HCT116 (cell line): ENCODE data around the gene RXFP1. TPM values are rescaled to one million over a fixed set of nuclear protein-coding genes. Genes with fewer than 3 reads are reported as not detected.

Experiments
- ATAC-seq: fragments of 200-7000 bp; cut with Tn5 transposase; 2 replicates; pipeline ENCODE4 v1.9.1; 2020; ENCODE audit warnings: mild to moderate bottlenecking, moderate library complexity
- BruUV-seq: library from RNA; stranded (reverse); fragments of 400-500 nt; replicated peaks from 2 replicates; lab custom pipeline; 2021; lab: Mats Ljungman, UMichigan
- CTCF ChIA-PET: fragments of 300-600 bp; sonication (Branson Sonifier 250); formaldehyde crosslinking; loops from one replicate; lab custom pipeline; 2021; ENCODE audit warnings: antibody characterized with exemption; lab: Charles Lee
- POLR2A ChIA-PET: fragments of 300-600, 350-600 bp; sonication (Branson Sonifier 250); formaldehyde crosslinking; loops from one replicate; lab custom pipeline; 2021; ENCODE audit warnings: antibody characterized with exemption; lab: Charles Lee
- RAD21 ChIA-PET, 2 experiments: fragments of 300-600 bp; sonication (Branson Sonifier 250); formaldehyde crosslinking; loops; one replicate each; lab custom pipeline; 2023; ENCODE audit warnings: low total read pairs in 2 of 2; ENCODE audit not compliant: uncharacterized antibody in 2 of 2, unreplicated experiment in 2 of 2, low non-redundant PET in 1 of 2; lab: Charles Lee
- DNase-seq: peaks from one replicate; pipeline ENCODE4 v3.0.0-alpha.2; 2010; ENCODE audit warnings: low read depth, low spot score
- H2AFZ ChIP-seq: fragments of 200-600 bp; shearing (Covaris generic), sonication (generic); 2 replicates; pipeline ENCODE4 v1.6.1; 2017; ENCODE audit warnings: low read depth, mixed run types, mixed read lengths, antibody characterized with exemption, low read length; ENCODE audit not compliant: poor library complexity, severe bottlenecking
- H3K27ac ChIP-seq: 2 replicates; pipeline ENCODE4 v1.5.1; 2012; ENCODE audit warnings: low read depth, low read length
- H3K27me3 ChIP-seq: fragments of 200-600 bp; sonication (generic); 2 replicates; pipeline ENCODE4 v1.6.1; 2016; ENCODE audit warnings: mixed run types, low read length, mixed read lengths; ENCODE audit not compliant: insufficient read depth
- H3K36me3 ChIP-seq, 2 experiments: fragments of 200-500 bp in 1 of 2; fragments of 200-600 bp in 1 of 2; sonication (Bioruptor generic) in 1 of 2; sonication (generic) in 1 of 2; 2 replicates each; pipeline versions ENCODE4 v1.5.1 to v1.6.1; 2014 to 2016; ENCODE audit warnings: low read length in 2 of 2, inconsistent platforms in 1 of 2, mixed read lengths in 1 of 2, mixed run types in 1 of 2; ENCODE audit not compliant: insufficient read depth in 2 of 2, control insufficient read depth in 1 of 2
- H3K4me1 ChIP-seq, 2 experiments: fragments of 200-600 bp in 1 of 2; sonication (generic) in 1 of 2; 2 replicates each; pipeline versions ENCODE4 v1.5.1 to v1.6.1; 2012 to 2017; ENCODE audit warnings: low read length in 2 of 2, inconsistent platforms in 1 of 2, mild to moderate bottlenecking in 1 of 2, mixed read lengths in 1 of 2, mixed run types in 1 of 2, moderate library complexity in 1 of 2; ENCODE audit not compliant: insufficient read depth in 2 of 2, control insufficient read depth in 1 of 2
- H3K4me2 ChIP-seq: fragments of 200-600 bp; sonication (generic); 2 replicates; pipeline ENCODE4 v1.6.1; 2017; ENCODE audit warnings: mixed run types, low read length, mixed read lengths
- H3K4me3 ChIP-seq, 2 experiments: fragments of 200-600 bp in 1 of 2; sonication (generic) in 1 of 2; replicated peaks in 1 of 2; 2 replicates each; pipeline ENCODE4 v1.5.1; 2011 to 2016; ENCODE audit warnings: low read length in 2 of 2, control low read depth in 1 of 2, low read depth in 1 of 2, mild to moderate bottlenecking in 1 of 2, mixed read lengths in 1 of 2, mixed run types in 1 of 2
- H3K79me2 ChIP-seq: fragments of 200-600 bp; sonication (generic); 2 replicates; pipeline ENCODE4 v1.6.1; 2017; ENCODE audit warnings: mild to moderate bottlenecking, mixed run types, low read length, moderate library complexity, mixed read lengths; ENCODE audit not compliant: insufficient read depth
- H3K9ac ChIP-seq: fragments of 200-600 bp; sonication (generic); 2 replicates; pipeline ENCODE4 v1.6.1; 2016; ENCODE audit warnings: low read length, mixed read lengths
- H3K9me2 ChIP-seq: fragments of 200-600 bp; sonication (generic), shearing (Covaris generic); 2 replicates; pipeline ENCODE4 v1.6.1; 2017; ENCODE audit warnings: mixed run types, mild to moderate bottlenecking, moderate library complexity; ENCODE audit not compliant: insufficient read depth
- H3K9me3 ChIP-seq, 2 experiments: fragments of 200-500 bp in 1 of 2; fragments of 200-600 bp in 1 of 2; sonication (Bioruptor generic) in 1 of 2; sonication (generic) in 1 of 2; 2 replicates each; pipeline ENCODE4 v1.6.1; 2014 to 2017; ENCODE audit warnings: low read length in 2 of 2, mixed read lengths in 2 of 2, inconsistent platforms in 1 of 2, low read depth in 1 of 2, mild to moderate bottlenecking in 1 of 2, mixed run types in 1 of 2, moderate library complexity in 1 of 2; ENCODE audit not compliant: control insufficient read depth in 1 of 2, insufficient read depth in 1 of 2
- H4K20me1 ChIP-seq: fragments of 200-600 bp; sonication (generic), shearing (Covaris generic); 2 replicates; pipeline ENCODE4 v1.6.1; 2017; ENCODE audit warnings: mixed run types, mild to moderate bottlenecking, moderate library complexity; ENCODE audit not compliant: insufficient read depth
- ELF1 ChIP-seq: IDR thresholded peaks from 2 replicates; pipeline ENCODE4 v1.6.1; 2012; ENCODE audit warnings: low read depth, borderline replicate concordance
- EZH2phosphoT487 ChIP-seq: fragments of 200-600 bp; IDR thresholded peaks from 2 replicates; pipeline ENCODE4 v1.6.1; 2018; ENCODE audit warnings: antibody characterized with exemption, borderline replicate concordance
- JUND ChIP-seq: IDR thresholded peaks from 2 replicates; pipeline ENCODE4 v1.6.1; 2012
- MAX ChIP-seq: IDR thresholded peaks from 2 replicates; pipeline ENCODE4 v1.6.1; 2012
- REST ChIP-seq: IDR thresholded peaks from 2 replicates; pipeline ENCODE4 v1.6.1; 2012; ENCODE audit warnings: low read depth
- SP1 ChIP-seq: IDR thresholded peaks from 2 replicates; pipeline ENCODE4 v1.6.1; 2012; ENCODE audit warnings: low read depth
- SRF ChIP-seq: IDR thresholded peaks from 2 replicates; pipeline ENCODE4 v1.6.1; 2012; ENCODE audit warnings: low read depth
- ZNF274 ChIP-seq: fragments of 200-500 bp; sonication (Bioruptor generic); IDR thresholded peaks from 2 replicates; pipeline ENCODE4 v1.6.1; 2014; ENCODE audit warnings: mild to moderate bottlenecking, low read depth, low read length, inconsistent platforms
- intact Hi-C: fragments of 100-400 bp; cut with micrococcal nuclease; formaldehyde crosslinking; loops from 2 replicates; pipeline ENCODE4 v1.10.0; 2022
- total RNA-seq: library from RNA; stranded (reverse); gene quantifications from one replicate; pipeline ENCODE4 v1.2.1, GENCODE V29; 2021; ENCODE audit not compliant: unreplicated experiment

RXFP1 gene
- total RNA-seq, 1 experiment from 2014 or later = not detected

DNA sequence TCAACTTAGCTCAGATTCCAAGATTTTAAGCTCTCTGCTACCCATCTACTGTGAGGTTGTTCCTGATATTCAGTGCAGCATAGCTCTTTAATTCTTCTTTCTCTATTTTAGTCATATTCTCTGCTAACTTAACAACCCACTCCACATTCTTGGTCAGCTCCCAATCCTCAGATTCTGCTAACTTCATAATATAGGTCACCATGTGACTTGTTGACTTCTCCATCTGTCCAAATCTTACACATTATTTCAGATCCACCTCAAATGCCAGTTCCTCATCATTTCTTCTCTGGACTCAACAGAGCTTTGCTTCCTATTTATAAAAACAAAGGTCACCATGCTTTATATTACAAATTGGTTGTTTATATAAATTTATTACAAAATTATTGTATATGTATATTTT, 29.3 kb upstream of the RXFP1 start:
- Histone ChIP-seq H3K4me1 (no peaks in the 10 kb centered on the region), H3K9ac (no peak overlapping the region), H2AFZ (no peak overlapping the region), H3K27ac (no peak overlapping the region), H3K9me3 (no peaks in the 10 kb centered on the region), H3K27me3 (no peaks in the 10 kb centered on the region), H3K9me2 (no peaks in the 10 kb centered on the region), H3K36me3 (no peaks in the 10 kb centered on the region), H3K79me2 (no peaks in the 10 kb centered on the region), H3K4me2 (no peak overlapping the region), H4K20me1 (no peaks in the 10 kb centered on the region), H3K4me3 (no peak overlapping the region)
- ATAC-seq (no peak), DNase-seq (no peak)
- no peak for TF ChIP-seq EZH2phosphoT487
- TF ChIP-seq ZNF274 = no peak
- TF ChIP-seq SP1 = no peak
- TF ChIP-seq REST = no peak
- TF ChIP-seq ELF1 = no peak
- no peak for TF ChIP-seq MAX
- no peak for TF ChIP-seq JUND
- TF ChIP-seq SRF = no peak
- ChIA-PET POLR2A (no interaction called here), CTCF (no interaction called here), RAD21 (no interaction called here)
- intact Hi-C loops = no loop called here
- BruUV-seq = no TSS peak
